Neural progenitor cell (in vitro differentiated cells): ENCODE data around the gene MEGF9.

ENCODE experiments used
- EZH2 ChIP-seq: fragments of 200-600 bp; sonication (generic); IDR thresholded peaks from 2 replicates; pipeline ENCODE4 v1.6.1; 2017; ENCODE audit warnings: antibody characterized with exemption, mild to moderate bottlenecking, moderate library complexity
- EZH2phosphoT487 ChIP-seq: fragments of 200-600 bp; sonication (generic); IDR thresholded peaks from 2 replicates; pipeline ENCODE4 v1.6.1; 2017; ENCODE audit warnings: antibody characterized with exemption
- TF ChIP-seq, protein P1 (sequence below): fragments of 200-600 bp; sonication (generic); IDR thresholded peaks from 2 replicates; pipeline ENCODE4 v1.5.1; 2017; ENCODE audit warnings: antibody characterized with exemption, mild to moderate bottlenecking

DNA sequence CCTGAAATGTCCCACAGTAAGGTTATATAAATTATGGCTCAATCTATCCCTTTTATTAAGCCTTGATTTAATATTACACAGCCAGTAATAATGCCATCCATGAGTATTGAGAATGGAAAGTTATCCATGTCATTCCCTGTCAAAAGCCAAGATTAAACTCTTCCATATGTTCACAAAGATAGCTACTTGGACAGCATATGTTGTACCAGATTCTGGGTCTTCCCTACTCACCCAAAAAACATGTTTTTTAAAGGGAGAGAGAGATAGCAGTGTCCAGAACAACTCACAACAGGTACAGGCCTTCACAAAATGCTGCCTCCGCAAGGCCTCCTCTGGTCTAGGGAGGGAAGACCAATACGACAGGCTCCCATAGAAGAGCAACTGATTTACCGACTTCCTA, 149.7 kb downstream of the MEGF9 start:
- TF ChIP-seq, protein P1, sequence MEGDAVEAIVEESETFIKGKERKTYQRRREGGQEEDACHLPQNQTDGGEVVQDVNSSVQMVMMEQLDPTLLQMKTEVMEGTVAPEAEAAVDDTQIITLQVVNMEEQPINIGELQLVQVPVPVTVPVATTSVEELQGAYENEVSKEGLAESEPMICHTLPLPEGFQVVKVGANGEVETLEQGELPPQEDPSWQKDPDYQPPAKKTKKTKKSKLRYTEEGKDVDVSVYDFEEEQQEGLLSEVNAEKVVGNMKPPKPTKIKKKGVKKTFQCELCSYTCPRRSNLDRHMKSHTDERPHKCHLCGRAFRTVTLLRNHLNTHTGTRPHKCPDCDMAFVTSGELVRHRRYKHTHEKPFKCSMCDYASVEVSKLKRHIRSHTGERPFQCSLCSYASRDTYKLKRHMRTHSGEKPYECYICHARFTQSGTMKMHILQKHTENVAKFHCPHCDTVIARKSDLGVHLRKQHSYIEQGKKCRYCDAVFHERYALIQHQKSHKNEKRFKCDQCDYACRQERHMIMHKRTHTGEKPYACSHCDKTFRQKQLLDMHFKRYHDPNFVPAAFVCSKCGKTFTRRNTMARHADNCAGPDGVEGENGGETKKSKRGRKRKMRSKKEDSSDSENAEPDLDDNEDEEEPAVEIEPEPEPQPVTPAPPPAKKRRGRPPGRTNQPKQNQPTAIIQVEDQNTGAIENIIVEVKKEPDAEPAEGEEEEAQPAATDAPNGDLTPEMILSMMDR = no peak
- no peak for TF ChIP-seq EZH2
- TF ChIP-seq EZH2phosphoT487 = no peak
